Nephron (organoid): ENCODE measurements around the gene PDZRN4.

Experiments
- H3K27ac Mint-ChIP-seq, 3 experiments: 2 replicates each; pipeline ENCODE4 v1.8.0; 2020; ENCODE audit warnings: mixed read lengths in 3 of 3, mild to moderate bottlenecking in 2 of 3, moderate library complexity in 1 of 3
- H3K27me3 Mint-ChIP-seq: 2 replicates; pipeline ENCODE4 v1.8.0; 2021; ENCODE audit warnings: low read depth, mild to moderate bottlenecking, moderate library complexity, mixed read lengths
- H3K36me3 Mint-ChIP-seq: 2 replicates; pipeline ENCODE4 v1.8.0; 2020; ENCODE audit warnings: low read depth, mixed read lengths
- H3K4me1 Mint-ChIP-seq: 2 replicates; pipeline ENCODE4 v1.8.0; 2020; ENCODE audit warnings: mixed read lengths
- H3K4me3 Mint-ChIP-seq, 3 experiments: 2 replicates each; pipeline ENCODE4 v1.8.0; 2020; ENCODE audit warnings: mild to moderate bottlenecking in 3 of 3, mixed read lengths in 3 of 3, moderate library complexity in 2 of 3
- H3K9me3 Mint-ChIP-seq: 2 replicates; pipeline ENCODE4 v1.8.0; 2020; ENCODE audit warnings: mixed read lengths
- TF ChIP-seq, protein P1 (sequence below), 3 experiments: fragments of 200-600 bp; sonication (generic); IDR thresholded peaks; one replicate each; pipeline ENCODE4 v1.5.0; 2021; ENCODE audit warnings: antibody characterized with exemption in 3 of 3; ENCODE audit not compliant: unreplicated experiment in 3 of 3

PDZRN4 gene

DNA sequence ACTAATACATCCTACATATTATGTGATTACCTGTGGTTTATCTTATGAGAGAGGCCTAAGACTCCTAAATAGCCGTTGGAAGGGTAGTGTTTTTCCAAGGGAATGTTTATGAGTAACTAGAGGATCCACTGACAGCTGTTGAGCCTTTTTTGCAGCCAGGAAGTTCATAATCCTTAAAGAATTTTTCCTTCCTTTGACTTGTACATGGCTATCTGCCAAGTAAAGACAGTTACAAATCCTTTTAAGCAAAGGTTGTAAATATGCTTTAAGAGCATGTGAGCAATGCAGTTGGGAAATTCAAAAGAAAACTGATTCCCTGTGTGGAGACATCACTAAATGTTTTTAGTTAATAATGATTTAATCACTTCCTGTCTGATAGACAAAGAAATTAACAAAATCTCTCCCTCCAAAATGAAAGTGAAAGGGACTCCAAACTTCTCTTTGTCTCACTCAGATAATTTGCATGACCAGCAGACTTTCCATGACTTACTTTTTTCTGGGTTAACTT lies 333.8 kb downstream of the PDZRN4 start:
- TF ChIP-seq, protein P1, sequence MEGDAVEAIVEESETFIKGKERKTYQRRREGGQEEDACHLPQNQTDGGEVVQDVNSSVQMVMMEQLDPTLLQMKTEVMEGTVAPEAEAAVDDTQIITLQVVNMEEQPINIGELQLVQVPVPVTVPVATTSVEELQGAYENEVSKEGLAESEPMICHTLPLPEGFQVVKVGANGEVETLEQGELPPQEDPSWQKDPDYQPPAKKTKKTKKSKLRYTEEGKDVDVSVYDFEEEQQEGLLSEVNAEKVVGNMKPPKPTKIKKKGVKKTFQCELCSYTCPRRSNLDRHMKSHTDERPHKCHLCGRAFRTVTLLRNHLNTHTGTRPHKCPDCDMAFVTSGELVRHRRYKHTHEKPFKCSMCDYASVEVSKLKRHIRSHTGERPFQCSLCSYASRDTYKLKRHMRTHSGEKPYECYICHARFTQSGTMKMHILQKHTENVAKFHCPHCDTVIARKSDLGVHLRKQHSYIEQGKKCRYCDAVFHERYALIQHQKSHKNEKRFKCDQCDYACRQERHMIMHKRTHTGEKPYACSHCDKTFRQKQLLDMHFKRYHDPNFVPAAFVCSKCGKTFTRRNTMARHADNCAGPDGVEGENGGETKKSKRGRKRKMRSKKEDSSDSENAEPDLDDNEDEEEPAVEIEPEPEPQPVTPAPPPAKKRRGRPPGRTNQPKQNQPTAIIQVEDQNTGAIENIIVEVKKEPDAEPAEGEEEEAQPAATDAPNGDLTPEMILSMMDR (IDR thresholded peaks at IDR 0.05; ENCODE audit: unreplicated experiment in 3 of 3): no peak
- Mint-ChIP-seq H3K27ac (peak overlapping the region; percentile 89 to 96 (median 95)), H3K4me1 (peaks cover 48% of the 10 kb centered on the region), H3K27me3 (no peaks in the 10 kb centered on the region), H3K36me3 (no peaks in the 10 kb centered on the region), H3K4me3 (peak overlapping the region in 2 of 3 experiments; percentile 13 to 26), H3K9me3 (no peaks in the 10 kb centered on the region)

DNA sequence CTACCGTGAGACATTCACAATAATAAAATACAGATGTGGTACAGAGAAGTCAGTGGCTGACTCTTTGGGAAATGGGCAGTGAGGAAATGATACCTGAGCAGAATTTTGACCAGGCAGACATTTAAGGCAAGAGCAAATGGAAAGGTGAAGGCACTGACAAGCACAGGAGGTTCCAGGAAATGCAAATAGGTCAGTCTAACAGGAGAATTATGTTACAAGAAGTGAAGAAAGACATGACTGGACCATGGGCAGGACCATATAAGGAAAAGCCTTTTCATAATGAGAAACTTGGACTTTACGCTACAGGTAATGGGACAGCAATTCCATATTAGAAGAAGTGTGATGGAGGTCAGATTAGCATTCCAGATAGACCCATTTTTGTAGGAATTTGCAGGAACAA lies 338.9 kb downstream of the PDZRN4 start:
- Mint-ChIP-seq H3K27ac (peak overlapping the region; percentile 33 to 72 (median 49)), H3K4me3 (no peak overlapping the region), H3K9me3 (no peaks in the 10 kb centered on the region), H3K27me3 (peaks cover 3% of the 10 kb centered on the region), H3K4me1 (peaks cover 29% of the 10 kb centered on the region), H3K36me3 (no peaks in the 10 kb centered on the region)
- TF ChIP-seq, protein P1 (IDR thresholded peaks at IDR 0.05; ENCODE audit: unreplicated experiment in 3 of 3): no peak

DNA sequence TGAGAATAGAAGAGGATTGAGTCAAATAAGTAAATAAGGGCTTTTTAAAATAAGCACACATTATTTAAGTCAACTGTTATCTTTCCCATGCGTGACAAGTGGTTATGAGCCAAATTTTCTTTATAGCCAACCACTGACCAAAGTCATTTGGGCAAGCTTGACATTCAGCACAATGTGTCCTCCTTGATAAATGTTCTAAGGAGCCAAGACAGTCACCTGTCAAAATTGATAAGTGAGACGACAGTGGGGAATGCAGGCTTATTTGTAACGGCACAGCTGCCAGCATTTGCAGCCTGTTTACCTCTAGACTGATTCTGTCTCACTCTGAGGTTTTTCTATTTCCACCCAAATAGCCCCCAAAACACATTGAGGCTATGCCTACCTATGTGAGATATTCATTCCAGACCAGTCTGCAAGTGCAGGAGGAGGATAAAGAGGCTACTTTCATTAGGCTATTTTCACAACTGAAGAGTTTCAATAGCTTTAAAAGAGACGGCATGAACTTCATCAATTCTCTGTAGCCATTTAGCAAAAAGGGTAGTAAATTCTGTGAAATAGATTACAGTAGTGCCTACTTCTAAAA lies 339.5 kb downstream of the PDZRN4 start:
- Mint-ChIP-seq H3K9me3 (no peaks in the 10 kb centered on the region), H3K27me3 (peaks cover 3% of the 10 kb centered on the region)

DNA sequence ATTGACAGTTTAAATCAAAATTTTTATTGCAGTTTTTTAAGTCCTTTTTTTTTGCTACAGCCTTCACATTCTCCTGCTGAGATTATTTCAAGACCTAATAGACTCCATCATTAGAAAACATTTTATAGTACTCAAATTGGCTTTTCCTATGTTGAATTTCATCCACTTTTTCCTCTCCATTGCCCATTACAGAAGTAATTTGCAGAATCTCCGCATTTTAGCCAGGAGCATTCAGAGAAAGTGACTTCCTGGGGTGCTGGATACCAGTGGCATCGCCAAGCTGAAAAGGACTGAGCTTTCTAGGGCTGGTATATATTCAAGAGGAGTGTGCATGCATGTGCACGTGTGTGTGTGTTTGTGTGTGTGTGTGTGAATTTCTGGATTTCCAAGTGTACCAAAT lies 340.8 kb downstream of the PDZRN4 start:
- TF ChIP-seq, protein P1 (IDR thresholded peaks at IDR 0.05; ENCODE audit: unreplicated experiment in 3 of 3): no peak
- peaks cover 14% of the 10 kb centered on the region for H3K4me1 Mint-ChIP-seq
- peak overlapping the region in 2 of 3 experiments; percentile 45 to 55 for H3K27ac Mint-ChIP-seq
- no peaks in the 10 kb centered on the region for H3K36me3 Mint-ChIP-seq
- H3K9me3 Mint-ChIP-seq: no peaks in the 10 kb centered on the region
- peaks cover 3% of the 10 kb centered on the region for H3K27me3 Mint-ChIP-seq
- no peak overlapping the region for H3K4me3 Mint-ChIP-seq

More for the DNA sequence above, 339.5 kb downstream of the PDZRN4 start:
- no peaks in the 10 kb centered on the region for H3K36me3 Mint-ChIP-seq
- no peak overlapping the region for H3K4me3 Mint-ChIP-seq
- TF ChIP-seq, protein P1 (IDR thresholded peaks at IDR 0.05; ENCODE audit: unreplicated experiment in 3 of 3): no peak
- H3K27ac Mint-ChIP-seq: peak overlapping the region; percentile 39 to 72 (median 55)
- peaks cover 24% of the 10 kb centered on the region for H3K4me1 Mint-ChIP-seq

DNA sequence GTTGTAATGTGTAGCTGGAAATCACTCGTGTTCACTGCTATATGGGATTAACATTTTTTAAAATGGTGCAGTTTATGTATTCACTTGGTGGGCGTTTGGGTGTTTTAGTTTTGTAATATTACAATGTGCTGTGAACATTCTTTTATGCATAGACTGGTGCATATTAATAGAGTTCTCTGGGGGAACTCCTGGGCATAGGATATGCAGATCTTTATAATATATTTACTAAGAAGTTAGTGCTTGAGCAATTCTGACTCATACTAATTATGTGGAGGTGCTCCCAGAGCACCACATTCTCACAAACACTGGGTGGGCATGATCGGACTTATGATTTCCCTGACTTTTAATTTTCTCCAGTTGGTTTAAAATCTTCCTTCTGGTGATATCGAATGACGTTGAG lies 342.3 kb downstream of the PDZRN4 start:
- Mint-ChIP-seq H3K4me1 (peaks cover 25% of the 10 kb centered on the region), H3K4me3 (no peak overlapping the region), H3K9me3 (no peaks in the 10 kb centered on the region), H3K27me3 (peaks cover 3% of the 10 kb centered on the region), H3K36me3 (no peaks in the 10 kb centered on the region), H3K27ac (no peak overlapping the region)
- TF ChIP-seq, protein P1 (IDR thresholded peaks at IDR 0.05; ENCODE audit: unreplicated experiment in 3 of 3): no peak
